Measurements from ENCODE around the gene ANAPC2.

DNA sequence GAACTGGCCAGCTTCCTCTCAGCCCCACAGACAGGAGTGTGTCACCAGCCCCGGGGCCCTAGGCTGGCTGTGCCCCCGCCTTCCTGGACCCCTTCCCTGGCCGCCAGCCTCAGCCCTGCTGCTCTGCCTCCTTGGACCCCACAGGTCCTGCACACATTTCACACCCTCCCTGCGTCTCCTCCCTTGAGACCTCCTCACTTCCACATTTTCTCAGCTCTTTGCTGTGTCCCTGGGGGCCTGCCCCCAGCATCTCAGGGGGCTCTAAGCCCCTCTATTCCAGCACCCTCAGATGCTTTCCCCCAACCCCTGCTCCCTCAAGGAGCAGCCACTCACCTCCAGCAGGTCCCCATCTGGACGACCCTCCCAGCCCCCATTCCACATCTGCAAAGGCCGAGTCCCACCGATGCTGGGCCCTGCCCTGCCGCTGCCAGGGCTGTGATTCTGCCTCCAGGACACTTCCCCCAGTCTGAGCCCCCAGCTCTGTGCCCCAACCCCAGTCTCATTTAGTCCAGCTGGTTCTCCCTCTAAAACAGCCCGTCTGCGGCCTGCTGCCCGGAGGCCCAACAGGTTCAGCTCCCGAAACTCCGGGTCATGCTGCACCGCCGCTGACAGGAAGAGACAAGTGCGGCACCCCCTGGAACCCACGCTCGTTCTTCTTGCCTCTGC is 46.5 kb upstream of the ANAPC2 start:
- TF ChIP-seq GATA2 (IDR thresholded peaks at IDR 0.05; ENCODE audit: low read depth, low read length) (no peak), GATA3 (IDR thresholded peaks at IDR 0.05; ENCODE audit: low read depth, low read length) (no peak)
